ENCODE measurements around the gene DFFA.

DFFA gene

DNA sequence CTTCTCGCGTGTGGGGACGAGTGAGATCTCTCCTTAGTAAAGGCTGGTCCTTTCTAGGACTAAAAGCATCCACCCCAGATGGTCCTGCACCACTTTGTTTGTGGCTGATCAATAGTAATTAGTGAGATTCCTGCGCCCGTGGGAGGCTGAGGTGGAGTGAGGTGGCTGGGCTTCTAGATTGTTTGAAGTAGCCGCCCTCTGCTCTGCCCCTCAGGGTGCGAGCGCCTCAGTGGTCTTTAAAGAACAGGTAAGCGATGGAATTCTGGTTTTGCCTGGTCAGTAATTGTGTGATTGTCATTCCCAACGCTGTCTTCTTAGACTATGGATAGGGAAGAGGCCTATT lies 23.1 kb upstream of the DFFA start:
- POLR2A ChIA-PET = interaction anchor here (0.5 kb wide), 1 partner anchor 8 kb away, joined by 3 read pairs; no protein-coding TSS in a partner anchor
- TF ChIP-seq, protein P1, sequence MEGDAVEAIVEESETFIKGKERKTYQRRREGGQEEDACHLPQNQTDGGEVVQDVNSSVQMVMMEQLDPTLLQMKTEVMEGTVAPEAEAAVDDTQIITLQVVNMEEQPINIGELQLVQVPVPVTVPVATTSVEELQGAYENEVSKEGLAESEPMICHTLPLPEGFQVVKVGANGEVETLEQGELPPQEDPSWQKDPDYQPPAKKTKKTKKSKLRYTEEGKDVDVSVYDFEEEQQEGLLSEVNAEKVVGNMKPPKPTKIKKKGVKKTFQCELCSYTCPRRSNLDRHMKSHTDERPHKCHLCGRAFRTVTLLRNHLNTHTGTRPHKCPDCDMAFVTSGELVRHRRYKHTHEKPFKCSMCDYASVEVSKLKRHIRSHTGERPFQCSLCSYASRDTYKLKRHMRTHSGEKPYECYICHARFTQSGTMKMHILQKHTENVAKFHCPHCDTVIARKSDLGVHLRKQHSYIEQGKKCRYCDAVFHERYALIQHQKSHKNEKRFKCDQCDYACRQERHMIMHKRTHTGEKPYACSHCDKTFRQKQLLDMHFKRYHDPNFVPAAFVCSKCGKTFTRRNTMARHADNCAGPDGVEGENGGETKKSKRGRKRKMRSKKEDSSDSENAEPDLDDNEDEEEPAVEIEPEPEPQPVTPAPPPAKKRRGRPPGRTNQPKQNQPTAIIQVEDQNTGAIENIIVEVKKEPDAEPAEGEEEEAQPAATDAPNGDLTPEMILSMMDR (IDR thresholded peaks at IDR 0.05; ENCODE audit: control extremely low read depth, extremely low read depth, low read depth, missing control alignments) = no peak
- DNase-seq (ENCODE audit: extremely low spot score) = no peak
- CTCF ChIA-PET = interaction anchor here (0.6 to 9.0 kb wide), 29 partner anchors 8 to 1148 kb away, joined by 3 to 147 read pairs (median 5); partner anchors contain the start of gene CENPS

DNA sequence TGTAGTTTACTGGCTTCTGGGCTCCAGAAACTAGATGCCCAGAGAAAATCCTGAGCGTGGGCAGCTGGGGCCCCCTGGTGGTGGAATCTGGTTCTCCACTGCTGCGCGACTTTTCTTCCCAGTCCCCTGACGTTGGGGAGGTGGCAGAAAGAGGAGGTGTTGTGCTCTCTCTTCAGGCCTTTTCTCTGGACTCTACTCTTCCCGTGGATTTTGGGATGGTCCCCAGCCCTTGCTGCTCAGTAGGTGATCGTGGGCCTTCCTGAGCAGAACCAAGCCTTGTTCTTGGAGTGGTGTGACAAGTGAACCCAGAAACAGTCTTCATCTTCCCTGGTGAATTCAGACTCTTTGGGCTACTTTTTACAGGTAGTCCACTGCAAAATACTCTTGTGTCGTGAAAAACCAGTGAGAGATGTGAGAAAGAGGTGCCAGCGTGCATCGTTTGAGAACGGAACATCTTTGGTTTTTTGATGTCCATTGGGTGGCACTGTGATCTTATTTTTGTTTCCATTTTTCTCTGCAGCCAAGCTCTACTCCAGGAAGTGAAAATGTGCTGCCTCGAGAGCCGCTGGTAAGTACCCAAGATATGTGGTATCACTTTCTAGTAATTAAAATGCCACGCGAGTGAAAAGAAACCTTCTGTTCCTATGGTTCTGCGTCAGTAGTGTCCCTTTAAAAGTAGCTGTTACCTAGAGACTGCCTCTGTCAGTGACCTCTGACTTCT lies 22.6 kb upstream of the DFFA start:
- TF ChIP-seq, protein P1 (IDR thresholded peaks at IDR 0.05; ENCODE audit: control extremely low read depth, extremely low read depth, low read depth, missing control alignments) = peak; percentile 90
- ChIA-PET CTCF (interaction anchor here (0.6 to 9.0 kb wide), 53 partner anchors 8 to 1287 kb away, joined by 3 to 147 read pairs (median 4); partner anchors contain the start of genes CENPS, KIF1B and PGD), POLR2A (interaction anchor here (1.4 kb wide), 1 partner anchor 65 kb away, joined by 4 read pairs; the partner anchor contains the start of gene CENPS)
- DNase-seq (ENCODE audit: extremely low spot score) = peak; percentile 83

GRCh38 chr1:10494418-10494753 lies 22.1 kb upstream of the DFFA start:
- POLR2A ChIA-PET = interaction anchor here (1.4 kb wide), 1 partner anchor 64 kb away, joined by 4 read pairs; the partner anchor contains the start of gene CENPS
- DNase-seq (ENCODE audit: extremely low spot score) = no peak
- CTCF ChIA-PET = interaction anchor here (0.6 to 9.0 kb wide), 48 partner anchors 9 to 1288 kb away, joined by 3 to 147 read pairs (median 5); partner anchors contain the start of genes CENPS, KIF1B and PGD
- TF ChIP-seq, protein P1 (IDR thresholded peaks at IDR 0.05; ENCODE audit: control extremely low read depth, extremely low read depth, low read depth, missing control alignments) = no peak

DNA sequence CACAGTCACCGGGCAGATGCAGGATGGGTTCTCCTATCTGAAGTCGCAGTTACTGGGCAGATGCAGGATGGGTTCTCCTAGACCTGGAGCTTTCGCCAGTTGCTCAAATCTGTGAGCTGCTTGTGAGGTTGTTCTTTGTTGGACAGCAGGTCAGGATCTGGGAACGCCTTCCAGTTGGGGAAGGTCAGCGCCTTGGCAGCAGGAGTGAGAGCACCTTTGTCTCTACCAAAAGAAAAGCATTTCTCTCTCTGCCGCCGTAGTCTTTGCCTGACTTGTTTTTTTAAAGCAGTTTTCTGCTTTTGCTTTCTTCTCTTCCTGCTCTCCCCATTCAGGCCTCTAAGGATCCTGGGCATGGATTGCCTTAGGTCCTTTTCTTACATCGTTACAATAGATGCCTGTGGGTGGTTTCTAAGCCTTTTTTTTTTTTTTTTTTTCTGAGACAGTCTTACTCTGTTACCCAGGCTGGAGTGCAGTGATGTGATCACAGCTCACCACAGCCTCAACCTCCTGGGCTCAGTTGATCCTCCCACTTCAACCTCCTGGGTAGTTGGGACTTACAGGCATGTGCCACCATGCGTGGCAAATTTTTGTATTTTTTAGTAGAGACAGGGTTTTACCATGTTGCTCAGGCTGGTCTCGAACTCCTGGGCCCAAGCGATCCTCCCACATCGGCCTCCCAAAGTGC lies 18.1 kb upstream of the DFFA start:
- DNase-seq (ENCODE audit: extremely low spot score) = no peak
- CTCF ChIA-PET = interaction anchor here (1.7 to 9.0 kb wide), 4 partner anchors 16 to 113 kb away, joined by 5 to 147 read pairs (median 58); partner anchors contain the start of gene CENPS
- POLR2A ChIA-PET = no interaction called here
- TF ChIP-seq, protein P1 (IDR thresholded peaks at IDR 0.05; ENCODE audit: control extremely low read depth, extremely low read depth, low read depth, missing control alignments) = no peak

DNA sequence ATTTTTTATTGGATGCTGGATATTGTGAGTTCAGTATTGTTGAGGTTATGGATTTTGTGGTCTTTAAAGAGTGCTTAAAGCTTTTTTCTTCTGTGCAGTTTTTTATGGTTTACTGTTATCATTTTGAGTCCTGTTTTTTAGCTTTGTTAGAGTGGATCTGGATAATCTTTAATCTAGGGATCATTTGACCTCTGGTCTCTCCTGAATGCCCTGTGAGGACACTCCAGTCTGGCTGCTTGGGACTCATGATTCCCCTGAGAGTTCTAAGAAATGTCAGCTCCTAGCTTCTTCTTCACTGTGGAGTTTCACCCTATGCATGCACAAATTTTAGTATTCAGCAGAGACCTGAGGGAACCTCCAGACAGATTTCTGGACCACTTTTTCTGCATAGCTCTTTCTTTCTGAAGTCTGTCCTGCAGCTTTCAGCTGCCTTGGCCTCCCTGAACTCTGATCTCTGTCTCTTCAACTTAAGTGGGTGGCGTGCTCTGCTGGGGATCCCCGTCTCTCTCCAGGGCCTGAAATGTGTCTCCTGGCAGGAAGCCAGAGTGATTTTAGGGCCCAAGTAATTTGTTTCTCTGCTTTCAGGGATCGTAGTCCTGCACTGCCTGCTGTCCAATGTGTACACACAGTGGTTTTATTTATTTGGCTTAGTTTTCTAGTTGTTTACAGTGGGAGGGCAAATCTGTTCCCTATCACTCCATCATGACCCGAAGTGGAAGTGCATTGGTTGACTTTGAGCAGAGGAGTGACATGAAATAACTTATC lies 17.1 kb upstream of the DFFA start:
- TF ChIP-seq, protein P1 (IDR thresholded peaks at IDR 0.05; ENCODE audit: control extremely low read depth, extremely low read depth, low read depth, missing control alignments) = no peak
- CTCF ChIA-PET = interaction anchor here (0.9 to 7.9 kb wide), 4 partner anchors 17 to 112 kb away, joined by 3 to 147 read pairs (median 7); partner anchors contain the start of gene CENPS
- POLR2A ChIA-PET = interaction anchor here (0.5 kb wide), 1 partner anchor 1314 kb away, joined by 3 read pairs; no protein-coding TSS in a partner anchor
- no peak for DNase-seq (ENCODE audit: extremely low spot score)

DNA sequence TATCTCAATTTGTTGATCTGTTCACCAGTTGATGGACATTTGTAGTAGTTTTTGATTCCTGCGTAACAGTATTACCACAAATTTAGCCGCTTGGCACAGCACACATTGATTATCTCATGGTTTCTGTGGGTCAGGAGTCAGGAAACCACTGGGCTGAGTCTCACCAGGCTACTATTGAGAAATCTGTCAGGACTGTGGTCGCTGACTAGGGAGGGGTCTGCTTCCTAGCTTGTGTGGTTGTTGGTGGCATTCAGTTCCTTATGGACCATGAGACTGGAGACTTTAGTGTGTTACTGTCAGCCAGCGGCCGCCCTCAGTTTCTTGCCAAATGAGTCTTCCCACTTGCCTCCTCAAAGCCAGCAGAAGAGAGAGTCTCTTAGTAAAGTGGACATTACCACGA lies 12.2 kb upstream of the DFFA start:
- DNase-seq (ENCODE audit: extremely low spot score) = no peak
- TF ChIP-seq, protein P1 (IDR thresholded peaks at IDR 0.05; ENCODE audit: control extremely low read depth, extremely low read depth, low read depth, missing control alignments) = no peak
- ChIA-PET CTCF (interaction anchor here (0.7 to 3.6 kb wide), 4 partner anchors 11 to 173 kb away, joined by 3 to 54 read pairs (median 8); partner anchors contain the start of gene CENPS), POLR2A (no interaction called here)
